K562 (cell line): ENCODE data around the gene DNPEP.

ENCODE experiments used
- ELK1 ChIP-seq: sonication (generic); formaldehyde crosslinking; IDR thresholded peaks from 2 replicates; pipeline ENCODE4 v1.8.1; 2022; ENCODE audit warnings: missing genetic modification reagents
- HIVEP1 ChIP-seq: fragments of 250-450 bp; sonication (Bioruptor Pico); IDR thresholded peaks from 2 replicates; pipeline ENCODE4 v1.4.0; 2020; ENCODE audit warnings: mild to moderate bottlenecking
- POLR2A ChIP-seq: fragments of 450-650 bp; conservative IDR thresholded peaks from 2 replicates; pipeline ENCODE4 v1.6.1; 2016
- SETDB1 ChIP-seq: IDR thresholded peaks from one replicate; pipeline ENCODE4 v1.6.1; 2012; ENCODE audit warnings: low read length, control low read depth, inconsistent platforms
- UBTF ChIP-seq, 2 experiments: IDR thresholded peaks; 2 replicates each; pipeline ENCODE4 v1.6.1; 2012; ENCODE audit warnings: improper control_type of control experiment in 2 of 2, low read depth in 2 of 2, low read length in 2 of 2, borderline replicate concordance in 1 of 2
- TF ChIP-seq, protein P1 (sequence below): fragments of 250-450 bp; sonication (Bioruptor Pico); IDR thresholded peaks from 2 replicates; pipeline ENCODE4 v1.5.0; 2021

DNA sequence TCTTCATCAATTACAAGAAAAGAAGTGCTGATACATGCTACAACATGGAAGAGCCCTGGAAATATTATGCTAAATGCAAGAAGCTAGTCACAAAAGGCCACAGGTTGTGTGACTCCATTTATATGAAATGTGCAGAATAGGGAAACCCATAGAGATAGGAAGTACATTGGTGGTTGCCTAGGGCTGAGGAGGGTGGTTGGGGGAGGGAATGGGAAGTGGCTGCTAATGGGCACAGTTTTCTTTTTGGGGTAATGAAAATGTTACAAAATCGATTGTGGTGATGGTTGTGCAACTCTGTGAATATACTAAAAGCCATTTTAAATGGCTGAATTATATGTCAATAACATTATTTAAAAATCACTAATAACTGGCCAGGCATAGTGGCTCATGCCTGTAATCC lies 30.9 kb downstream of the DNPEP start:
- TF ChIP-seq, protein P1, sequence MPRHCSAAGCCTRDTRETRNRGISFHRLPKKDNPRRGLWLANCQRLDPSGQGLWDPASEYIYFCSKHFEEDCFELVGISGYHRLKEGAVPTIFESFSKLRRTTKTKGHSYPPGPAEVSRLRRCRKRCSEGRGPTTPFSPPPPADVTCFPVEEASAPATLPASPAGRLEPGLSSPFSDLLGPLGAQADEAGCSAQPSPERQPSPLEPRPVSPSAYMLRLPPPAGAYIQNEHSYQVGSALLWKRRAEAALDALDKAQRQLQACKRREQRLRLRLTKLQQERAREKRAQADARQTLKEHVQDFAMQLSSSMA (CRISPR knock-in tag), result no peak
- TF ChIP-seq ELK1 (CRISPR knock-in tag) (no peak), POLR2A (no peak), UBTF (IDR thresholded peaks at IDR 0.05; ENCODE audit: borderline replicate concordance in 1 of 2, low read depth in 2 of 2, low read length in 2 of 2) (no peak), HIVEP1 (CRISPR knock-in tag) (no peak), SETDB1 (no peak)
